Erythroblast (primary cell): Measurements from ENCODE around the gene DEPDC4.
"Not testable (repeated sequence)": the region's sequence is repeated elsewhere in the genome, so short reads cannot be mapped to it uniquely, and the experiment has no call there.

Experiments
- GATA1 ChIP-seq: IDR thresholded peaks from 2 replicates; pipeline ENCODE4 v1.6.1; 2011; ENCODE audit warnings: low read depth, mild to moderate bottlenecking, control low read depth, low read length, moderate library complexity
- POLR2A ChIP-seq: IDR thresholded peaks from 2 replicates; pipeline ENCODE4 v1.6.1; 2011; ENCODE audit warnings: mild to moderate bottlenecking, low read length

DNA sequence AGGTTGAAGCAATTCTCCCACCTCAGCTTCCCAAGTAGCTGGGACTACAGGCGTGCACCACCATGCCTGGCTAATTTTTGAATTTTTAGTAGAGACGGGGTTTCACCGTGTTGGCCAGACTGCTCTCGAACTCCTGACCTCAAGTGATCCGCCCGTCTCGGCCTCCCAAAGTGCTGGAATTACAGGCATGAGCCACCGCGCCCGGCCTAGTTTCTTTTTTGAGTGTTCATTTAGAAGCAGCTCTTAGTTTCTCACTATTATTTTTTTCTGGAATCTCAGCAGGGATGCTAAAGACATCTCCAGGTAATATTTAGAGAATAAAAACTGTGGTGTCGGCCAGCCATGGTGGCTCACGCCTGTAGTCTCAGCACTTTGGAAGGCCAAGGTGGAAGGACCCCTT, 17.7 kb upstream of the DEPDC4 start:
- TF ChIP-seq POLR2A, GATA1: not testable (repeated sequence)
